Astrocyte of the spinal cord (primary cell): ENCODE measurements around the gene PCDH15.

Experiments used
- DNase-seq: peaks from one replicate; pipeline ENCODE4 v3.0.0; 2011; ENCODE audit warnings: low read depth, low spot score
- H3K4me3 ChIP-seq: 2 replicates; pipeline ENCODE4 v1.5.1; 2011; ENCODE audit warnings: low read depth, mild to moderate bottlenecking, low read length, moderate library complexity
- CTCF ChIP-seq: IDR thresholded peaks from 2 replicates; pipeline ENCODE4 v1.5.1; 2012; ENCODE audit warnings: low read depth, mild to moderate bottlenecking, low read length, inconsistent platforms
- in situ Hi-C: cut with HindIII; loops from 2 replicates; pipeline ENCODE4 v1.10.0; 2017; ENCODE audit warnings: low sequenced_read_pairs

Gene PCDH15

GRCh38 chr10:54691331-54691730 is 109.7 kb downstream of the PCDH15 start:
- H3K4me3 ChIP-seq, result no peak overlapping the region
- in situ Hi-C loops, result no loop called here
- DNase-seq, result no peak
- no peak for TF ChIP-seq CTCF

- TF ChIP-seq CTCF, result no peak
- H3K4me3 ChIP-seq, result no peak overlapping the region
- no peak for DNase-seq
- in situ Hi-C loops, result no loop called here
Measured at GRCh38 chr10:54682554-54682953, 118.5 kb downstream of the PCDH15 start.

- in situ Hi-C loops, result no loop called here
- TF ChIP-seq CTCF, result no peak
- no peak overlapping the region for H3K4me3 ChIP-seq
- no peak for DNase-seq
Measured at GRCh38 chr10:54681136-54681535, 119.9 kb downstream of the PCDH15 start.

- TF ChIP-seq CTCF, result no peak
- in situ Hi-C loops, result no loop called here
- no peak for DNase-seq
- H3K4me3 ChIP-seq, result no peak overlapping the region
Measured at GRCh38 chr10:54667136-54667535, 133.9 kb downstream of the PCDH15 start.

- no peak overlapping the region for H3K4me3 ChIP-seq
- DNase-seq, result peak; percentile 14
- in situ Hi-C loops, result no loop called here
- TF ChIP-seq CTCF, result no peak
Measured at GRCh38 chr10:54666192-54666591, 134.8 kb downstream of the PCDH15 start.

- in situ Hi-C loops, result no loop called here
- no peak overlapping the region for H3K4me3 ChIP-seq
- no peak for DNase-seq
- TF ChIP-seq CTCF, result no peak
Measured at GRCh38 chr10:54665095-54665494, 135.9 kb downstream of the PCDH15 start.

GRCh38 chr10:54660397-54660796 is 140.6 kb downstream of the PCDH15 start:
- in situ Hi-C loops, result no loop called here
- DNase-seq, result no peak
- TF ChIP-seq CTCF, result no peak
- no peak overlapping the region for H3K4me3 ChIP-seq
